Ishikawa (cell line): Measurements from ENCODE around the gene NOVA1.

Source experiments
- CEBPB ChIP-seq: IDR thresholded peaks from 2 replicates; pipeline ENCODE4 v1.6.1; 2012
- CREB1 ChIP-seq: IDR thresholded peaks from 2 replicates; pipeline ENCODE4 v1.6.1; 2012; ENCODE audit warnings: low read depth
- EGR1 ChIP-seq: IDR thresholded peaks from 2 replicates; pipeline ENCODE4 v1.6.1; 2012
- EP300 ChIP-seq: IDR thresholded peaks from 2 replicates; pipeline ENCODE4 v1.6.1; 2012; ENCODE audit warnings: borderline replicate concordance
- FOXM1 ChIP-seq: IDR thresholded peaks from 2 replicates; pipeline ENCODE4 v1.6.1; 2012; ENCODE audit warnings: low read depth, borderline replicate concordance
- NFIC ChIP-seq: IDR thresholded peaks from 2 replicates; pipeline ENCODE4 v1.6.1; 2012
- RAD21 ChIP-seq: IDR thresholded peaks from 2 replicates; pipeline ENCODE4 v1.6.1; 2012; ENCODE audit warnings: low read depth
- TAF1 ChIP-seq: IDR thresholded peaks from 2 replicates; pipeline ENCODE4 v1.6.1; 2012; ENCODE audit warnings: low read depth, mild to moderate bottlenecking
- TCF12 ChIP-seq: IDR thresholded peaks from 2 replicates; pipeline ENCODE4 v1.6.1; 2012; ENCODE audit warnings: low read depth
- TEAD4 ChIP-seq: IDR thresholded peaks from 2 replicates; pipeline ENCODE4 v1.6.1; 2012
- USF1 ChIP-seq: IDR thresholded peaks from 2 replicates; pipeline ENCODE4 v1.6.1; 2012
- YY1 ChIP-seq: IDR thresholded peaks from 2 replicates; pipeline ENCODE4 v1.6.1; 2012; ENCODE audit warnings: low read depth
- ZBTB7A ChIP-seq: IDR thresholded peaks from 2 replicates; pipeline ENCODE4 v1.6.1; 2012; ENCODE audit warnings: low read depth
- TF ChIP-seq, protein P1 (sequence below): IDR thresholded peaks from 2 replicates; pipeline ENCODE4 v1.6.1; 2012
- TF ChIP-seq, protein P2 (sequence below): IDR thresholded peaks from 2 replicates; pipeline ENCODE4 v1.6.1; 2012; ENCODE audit warnings: low read depth, mild to moderate bottlenecking

Gene NOVA1

DNA sequence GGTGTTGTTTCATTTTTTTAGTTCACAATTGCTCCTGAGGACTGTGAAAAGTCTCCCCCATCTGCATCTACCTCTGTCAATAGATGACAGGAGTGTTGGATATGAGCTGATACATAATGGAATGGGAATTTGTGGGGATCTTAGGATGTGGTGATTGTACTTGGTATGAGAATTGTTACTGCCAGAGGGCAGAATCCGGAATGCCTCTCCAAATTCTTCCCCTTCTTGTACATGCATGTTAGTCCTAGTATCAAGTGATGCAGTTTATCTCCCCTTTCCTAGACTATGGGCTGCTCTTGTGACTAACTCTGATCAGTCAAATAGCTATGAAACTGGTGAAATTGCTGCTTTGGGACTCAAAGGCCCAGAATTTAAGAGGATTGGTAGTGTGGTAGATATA lies 24.8 kb upstream of the NOVA1 start:
- TF ChIP-seq TCF12 (no peak), CEBPB (no peak), FOXM1 (no peak), YY1 (no peak), EGR1 (no peak), ZBTB7A (no peak), NFIC (no peak), RAD21 (no peak), USF1 (no peak), EP300 (no peak), TEAD4 (no peak)
- TF ChIP-seq, protein P1, sequence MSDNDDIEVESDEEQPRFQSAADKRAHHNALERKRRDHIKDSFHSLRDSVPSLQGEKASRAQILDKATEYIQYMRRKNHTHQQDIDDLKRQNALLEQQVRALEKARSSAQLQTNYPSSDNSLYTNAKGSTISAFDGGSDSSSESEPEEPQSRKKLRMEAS = no peak
- TF ChIP-seq, protein P2, sequence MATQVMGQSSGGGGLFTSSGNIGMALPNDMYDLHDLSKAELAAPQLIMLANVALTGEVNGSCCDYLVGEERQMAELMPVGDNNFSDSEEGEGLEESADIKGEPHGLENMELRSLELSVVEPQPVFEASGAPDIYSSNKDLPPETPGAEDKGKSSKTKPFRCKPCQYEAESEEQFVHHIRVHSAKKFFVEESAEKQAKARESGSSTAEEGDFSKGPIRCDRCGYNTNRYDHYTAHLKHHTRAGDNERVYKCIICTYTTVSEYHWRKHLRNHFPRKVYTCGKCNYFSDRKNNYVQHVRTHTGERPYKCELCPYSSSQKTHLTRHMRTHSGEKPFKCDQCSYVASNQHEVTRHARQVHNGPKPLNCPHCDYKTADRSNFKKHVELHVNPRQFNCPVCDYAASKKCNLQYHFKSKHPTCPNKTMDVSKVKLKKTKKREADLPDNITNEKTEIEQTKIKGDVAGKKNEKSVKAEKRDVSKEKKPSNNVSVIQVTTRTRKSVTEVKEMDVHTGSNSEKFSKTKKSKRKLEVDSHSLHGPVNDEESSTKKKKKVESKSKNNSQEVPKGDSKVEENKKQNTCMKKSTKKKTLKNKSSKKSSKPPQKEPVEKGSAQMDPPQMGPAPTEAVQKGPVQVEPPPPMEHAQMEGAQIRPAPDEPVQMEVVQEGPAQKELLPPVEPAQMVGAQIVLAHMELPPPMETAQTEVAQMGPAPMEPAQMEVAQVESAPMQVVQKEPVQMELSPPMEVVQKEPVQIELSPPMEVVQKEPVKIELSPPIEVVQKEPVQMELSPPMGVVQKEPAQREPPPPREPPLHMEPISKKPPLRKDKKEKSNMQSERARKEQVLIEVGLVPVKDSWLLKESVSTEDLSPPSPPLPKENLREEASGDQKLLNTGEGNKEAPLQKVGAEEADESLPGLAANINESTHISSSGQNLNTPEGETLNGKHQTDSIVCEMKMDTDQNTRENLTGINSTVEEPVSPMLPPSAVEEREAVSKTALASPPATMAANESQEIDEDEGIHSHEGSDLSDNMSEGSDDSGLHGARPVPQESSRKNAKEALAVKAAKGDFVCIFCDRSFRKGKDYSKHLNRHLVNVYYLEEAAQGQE = no peak

DNA sequence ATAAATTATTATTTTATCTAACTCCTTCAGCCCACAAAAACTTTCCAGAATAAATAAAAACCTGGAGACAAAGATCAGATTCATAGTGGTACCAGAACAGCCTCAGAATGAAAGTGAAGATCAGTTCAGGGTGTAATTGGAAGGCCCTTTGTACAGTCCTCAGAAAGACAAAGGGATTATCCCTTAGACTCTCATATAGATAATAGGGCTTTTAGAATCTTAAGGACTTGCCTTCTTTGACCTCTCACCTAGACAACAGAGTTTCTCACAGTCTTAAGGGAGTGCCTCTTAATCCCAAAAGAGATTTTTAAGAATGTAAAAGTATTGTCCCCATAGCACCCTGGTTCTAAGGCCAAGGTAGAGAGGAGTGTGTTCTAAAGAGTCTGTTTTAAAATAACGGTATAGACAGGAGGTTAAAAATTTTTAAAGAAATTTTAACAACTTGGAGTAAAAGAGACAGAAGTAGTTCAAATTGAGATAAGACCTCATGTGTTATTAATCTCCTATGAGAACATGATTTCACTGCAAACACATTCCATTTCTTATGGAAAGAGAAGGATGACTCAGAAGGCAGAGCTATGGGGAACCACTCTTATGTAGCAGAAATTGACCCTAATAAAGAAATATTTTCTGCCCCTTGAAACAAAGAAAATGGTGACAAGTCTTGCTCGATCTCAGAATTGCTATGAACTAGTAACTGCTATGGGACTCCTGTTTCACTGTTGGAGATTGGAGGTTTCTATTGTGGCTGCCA lies 24.2 kb upstream of the NOVA1 start:
- TF ChIP-seq, protein P1 = no peak
- no peak for TF ChIP-seq RAD21
- TF ChIP-seq NFIC = no peak
- TF ChIP-seq FOXM1 = no peak
- no peak for TF ChIP-seq CEBPB
- TF ChIP-seq EGR1 = no peak
- no peak for TF ChIP-seq ZBTB7A
- TF ChIP-seq TEAD4 = no peak
- TF ChIP-seq YY1 = no peak
- no peak for TF ChIP-seq TAF1
- TF ChIP-seq USF1 = no peak
- TF ChIP-seq, protein P2 = no peak
- TF ChIP-seq EP300 = no peak
- no peak for TF ChIP-seq TCF12
- no peak for TF ChIP-seq CREB1

DNA sequence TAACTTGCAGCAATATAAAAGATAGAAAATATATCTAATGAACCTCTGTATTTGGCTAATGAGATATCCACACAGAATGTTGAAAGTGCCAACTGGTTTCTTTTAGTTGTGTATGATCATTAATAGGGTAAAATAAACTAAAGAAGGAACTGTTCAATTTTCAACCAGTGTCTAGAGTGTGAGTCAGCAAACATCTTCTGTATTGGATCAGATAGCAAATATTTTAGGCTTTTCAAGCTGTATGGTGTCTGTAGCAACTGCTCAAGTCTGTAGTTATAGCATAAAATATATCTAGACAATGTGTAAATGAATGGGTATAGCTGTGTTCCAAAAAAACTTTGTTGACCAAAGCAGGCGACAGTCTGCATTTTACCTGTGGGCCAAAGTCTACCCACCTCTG lies 23.5 kb upstream of the NOVA1 start:
- no peak for TF ChIP-seq EP300
- TF ChIP-seq ZBTB7A = no peak
- TF ChIP-seq USF1 = no peak
- TF ChIP-seq, protein P1 = no peak
- TF ChIP-seq CEBPB = no peak
- TF ChIP-seq, protein P2 = no peak

DNA sequence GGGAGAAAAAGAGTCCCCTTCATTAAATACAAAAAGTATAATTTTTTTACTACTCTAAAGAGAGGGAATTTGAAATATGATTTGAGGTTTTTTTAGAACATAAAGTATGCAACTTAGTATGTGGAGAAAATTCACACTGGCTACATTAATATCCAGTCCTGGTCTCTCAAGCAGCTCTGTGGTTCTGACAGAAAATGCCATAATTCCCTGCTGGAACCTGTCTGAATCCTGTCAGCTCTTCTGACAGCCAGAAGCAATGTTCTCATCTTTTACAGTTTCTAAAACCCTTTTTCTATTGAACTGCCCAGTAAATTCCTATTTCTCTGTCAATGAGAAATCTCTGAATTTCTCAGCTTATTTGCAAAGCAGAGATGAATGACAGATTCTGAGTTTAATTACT lies 13.4 kb upstream of the NOVA1 start:
- TF ChIP-seq CEBPB (no peak), ZBTB7A (no peak)
